GM21381 (cell line): ENCODE results near the gene PCDHB10.

ENCODE experiments used
- ATAC-seq: cut with Tn5 transposase; IDR thresholded peaks from one replicate; pipeline ENCODE4 v1.9.1; 2021; ENCODE audit warnings: mild to moderate bottlenecking, moderate library complexity; ENCODE audit not compliant: unreplicated experiment

PCDHB10 gene

GRCh38 chr5:141236516-141237313, 44.6 kb downstream of the PCDHB10 start:
- no peak for ATAC-seq

DNA sequence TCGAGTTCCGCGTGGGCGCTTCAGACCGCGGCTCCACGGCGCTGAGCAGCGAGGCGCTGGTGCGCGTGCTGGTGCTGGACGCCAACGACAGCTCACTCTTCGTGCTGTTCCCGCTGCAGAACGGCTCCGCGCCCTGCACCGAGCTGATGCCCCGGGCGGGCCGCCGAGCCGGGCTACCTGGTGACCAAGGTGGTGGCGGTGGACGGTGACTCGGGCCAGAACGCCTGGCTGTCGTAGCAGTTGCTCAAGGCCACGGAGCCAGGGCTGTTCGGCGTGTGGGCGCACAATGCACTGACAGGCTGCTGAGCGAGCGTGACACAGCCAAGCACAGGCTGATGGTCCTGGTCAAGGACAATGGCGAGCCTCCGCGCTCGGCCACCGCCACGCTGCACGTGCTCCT, 49.3 kb downstream of the PCDHB10 start:
- ATAC-seq, result no peak
